A673 (cell line): ENCODE measurements around the gene MGLL.

Experiments
- CTCF ChIP-seq: fragments of 300-800, 200-600 bp; sonication (generic); conservative IDR thresholded peaks from 2 replicates; pipeline ENCODE4 v1.5.1; 2017; ENCODE audit warnings: low read depth, mild to moderate bottlenecking, antibody characterized with exemption, low read length, moderate library complexity, mixed read lengths
- EZH2 ChIP-seq: fragments of 200-600 bp; sonication (generic); IDR thresholded peaks from 2 replicates; pipeline ENCODE4 v1.6.1; 2017; ENCODE audit warnings: borderline replicate concordance, low read depth, mild to moderate bottlenecking, mixed read lengths, antibody characterized with exemption, low read length; ENCODE audit not compliant: poor library complexity, severe bottlenecking

GRCh38 chr3:127733781-127734180 lies 88.5 kb downstream of the MGLL start:
- TF ChIP-seq CTCF (no peak), EZH2 (no peak)
